Lower leg skin (tissue), 3 donors: Measurements from ENCODE around the gene F2R.

Source experiments
- POLR2A ChIP-seq, 2 donors: fragments of 450-650 bp; IDR thresholded peaks; one replicate each; pipeline ENCODE4 v1.6.1; 2016 to 2017; ENCODE audit warnings: antibody characterized with exemption in 2 of 2, mild to moderate bottlenecking in 1 of 2, moderate library complexity in 1 of 2
- TF ChIP-seq, protein P1 (sequence below), 3 donors: fragments of 450-650 bp; IDR thresholded peaks; one replicate each; pipeline ENCODE4 v1.5.1; 2016; ENCODE audit warnings: antibody characterized with exemption in 3 of 3, mild to moderate bottlenecking in 3 of 3, moderate library complexity in 2 of 3

DNA sequence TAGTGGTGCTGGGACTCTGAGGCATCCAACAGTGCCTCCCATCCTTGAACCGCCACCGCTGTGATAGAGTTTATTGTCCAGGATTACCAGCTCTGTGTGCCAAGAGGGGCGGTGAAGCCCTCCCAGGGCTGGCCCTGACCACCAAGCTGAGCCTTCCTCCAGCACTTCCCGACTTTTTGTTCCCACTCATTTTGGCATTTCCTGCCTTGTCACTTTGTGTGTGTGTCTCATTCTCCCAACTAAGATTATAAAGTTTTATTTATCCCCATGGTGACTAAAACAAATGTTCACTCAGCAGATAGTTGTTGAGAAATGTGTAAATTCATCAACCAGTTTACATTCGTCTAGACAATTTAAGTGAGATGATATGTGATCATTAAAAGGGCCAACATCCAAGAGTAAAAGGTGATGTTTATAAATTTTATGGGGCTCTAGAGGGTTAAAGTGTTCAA, 2.5 kb downstream of the F2R start:
- TF ChIP-seq, protein P1, sequence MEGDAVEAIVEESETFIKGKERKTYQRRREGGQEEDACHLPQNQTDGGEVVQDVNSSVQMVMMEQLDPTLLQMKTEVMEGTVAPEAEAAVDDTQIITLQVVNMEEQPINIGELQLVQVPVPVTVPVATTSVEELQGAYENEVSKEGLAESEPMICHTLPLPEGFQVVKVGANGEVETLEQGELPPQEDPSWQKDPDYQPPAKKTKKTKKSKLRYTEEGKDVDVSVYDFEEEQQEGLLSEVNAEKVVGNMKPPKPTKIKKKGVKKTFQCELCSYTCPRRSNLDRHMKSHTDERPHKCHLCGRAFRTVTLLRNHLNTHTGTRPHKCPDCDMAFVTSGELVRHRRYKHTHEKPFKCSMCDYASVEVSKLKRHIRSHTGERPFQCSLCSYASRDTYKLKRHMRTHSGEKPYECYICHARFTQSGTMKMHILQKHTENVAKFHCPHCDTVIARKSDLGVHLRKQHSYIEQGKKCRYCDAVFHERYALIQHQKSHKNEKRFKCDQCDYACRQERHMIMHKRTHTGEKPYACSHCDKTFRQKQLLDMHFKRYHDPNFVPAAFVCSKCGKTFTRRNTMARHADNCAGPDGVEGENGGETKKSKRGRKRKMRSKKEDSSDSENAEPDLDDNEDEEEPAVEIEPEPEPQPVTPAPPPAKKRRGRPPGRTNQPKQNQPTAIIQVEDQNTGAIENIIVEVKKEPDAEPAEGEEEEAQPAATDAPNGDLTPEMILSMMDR (IDR thresholded peaks at IDR 0.05), result no peak
- TF ChIP-seq POLR2A (IDR thresholded peaks at IDR 0.05), result no peak
